ENCODE data around the gene NPFF. TPM values are rescaled to one million over a fixed set of nuclear protein-coding genes. Genes with fewer than 3 reads are reported as not detected.

The NPFF gene
- total RNA-seq, 2 donors from 2014 or later = 9.1 TPM; not detected in 1

- DNase-seq (ENCODE audit: low spot score) (no peak), ATAC-seq (ENCODE audit: insufficient number of reproducible peaks, low FRiP score, low read depth) (no peak)
- Histone ChIP-seq H3K36me3 (peaks cover 91% of the 10 kb centered on the region), H3K4me3 (no peak overlapping the region), H3K27ac (no peak overlapping the region), H3K9me3 (no peaks in the 10 kb centered on the region), H3K4me1 (ENCODE audit: control insufficient read depth in 1 of 2, low read depth in 2 of 2) (no peaks in the 10 kb centered on the region), H3K27me3 (replicated peaks; ENCODE audit: insufficient read depth) (no peaks in the 10 kb centered on the region)
- TF ChIP-seq CTCF (IDR thresholded peaks at IDR 0.05) = no peak
Measured at GRCh38 chr12:53465679-53466078, 41.6 kb downstream of the NPFF start.

GRCh38 chr12:53464685-53465418, 42.4 kb downstream of the NPFF start:
- Histone ChIP-seq H3K27ac (peak overlapping the region in 1 of 2 donors; percentile 50), H3K4me3 (no peak overlapping the region), H3K9me3 (no peaks in the 10 kb centered on the region), H3K27me3 (replicated peaks; ENCODE audit: insufficient read depth) (no peaks in the 10 kb centered on the region), H3K4me1 (ENCODE audit: control insufficient read depth in 1 of 2, low read depth in 2 of 2) (no peaks in the 10 kb centered on the region), H3K36me3 (peaks cover 95% of the 10 kb centered on the region)
- DNase-seq (ENCODE audit: low spot score) (no peak), ATAC-seq (ENCODE audit: insufficient number of reproducible peaks, low FRiP score, low read depth) (no peak)
- no peak for TF ChIP-seq CTCF (IDR thresholded peaks at IDR 0.05)

GRCh38 chr12:53463802-53464560, 43.3 kb downstream of the NPFF start:
- Histone ChIP-seq H3K36me3 (peaks cover 95% of the 10 kb centered on the region), H3K27me3 (replicated peaks; ENCODE audit: insufficient read depth) (no peaks in the 10 kb centered on the region), H3K27ac (no peak overlapping the region), H3K9me3 (no peaks in the 10 kb centered on the region), H3K4me3 (no peak overlapping the region), H3K4me1 (ENCODE audit: control insufficient read depth in 1 of 2, low read depth in 2 of 2) (no peaks in the 10 kb centered on the region)
- TF ChIP-seq CTCF (IDR thresholded peaks at IDR 0.05) = no peak
- no peak for ATAC-seq (ENCODE audit: insufficient number of reproducible peaks, low FRiP score, low read depth)
- no peak for DNase-seq (ENCODE audit: low spot score)

GRCh38 chr12:53462935-53463334, 44.3 kb downstream of the NPFF start:
- no peak for DNase-seq (ENCODE audit: low spot score)
- H3K9me3 ChIP-seq = no peaks in the 10 kb centered on the region

More at GRCh38 chr12:53462935-53463334, 44.3 kb downstream of the NPFF start:
- ATAC-seq (ENCODE audit: insufficient number of reproducible peaks, low FRiP score, low read depth) = no peak
- H3K27ac ChIP-seq = no peak overlapping the region
- H3K27me3 ChIP-seq (replicated peaks; ENCODE audit: insufficient read depth) = no peaks in the 10 kb centered on the region
- no peak overlapping the region for H3K4me3 ChIP-seq
- no peak for TF ChIP-seq CTCF (IDR thresholded peaks at IDR 0.05)
- H3K4me1 ChIP-seq (ENCODE audit: control insufficient read depth in 1 of 2, low read depth in 2 of 2) = no peaks in the 10 kb centered on the region
- H3K36me3 ChIP-seq = peaks cover 96% of the 10 kb centered on the region
